Measurements from ENCODE around the gene AIFM2. TPM values are rescaled to one million over a fixed set of nuclear protein-coding genes. Genes with fewer than 3 reads are reported as not detected.
A peak's percentile ranks its signal among the peaks of the same experiment; 100 is the strongest.
"Not testable (repeated sequence)": the region's sequence is repeated elsewhere in the genome, so short reads cannot be mapped to it uniquely, and the experiment has no call there.

Gene AIFM2
- total RNA-seq (2014; rRNA removed; shearing (Covaris generic)), result 8.1 and 8.2 TPM in 2 replicates
- 17.1 and 17.4 TPM in 2 replicates for polyA plus RNA-seq (2015; cell fraction: cytosol; rRNA removed)
- polyA plus RNA-seq (2015; cell fraction: nucleus; rRNA removed), result 8.4 and 9.6 TPM in 2 replicates

DNA sequence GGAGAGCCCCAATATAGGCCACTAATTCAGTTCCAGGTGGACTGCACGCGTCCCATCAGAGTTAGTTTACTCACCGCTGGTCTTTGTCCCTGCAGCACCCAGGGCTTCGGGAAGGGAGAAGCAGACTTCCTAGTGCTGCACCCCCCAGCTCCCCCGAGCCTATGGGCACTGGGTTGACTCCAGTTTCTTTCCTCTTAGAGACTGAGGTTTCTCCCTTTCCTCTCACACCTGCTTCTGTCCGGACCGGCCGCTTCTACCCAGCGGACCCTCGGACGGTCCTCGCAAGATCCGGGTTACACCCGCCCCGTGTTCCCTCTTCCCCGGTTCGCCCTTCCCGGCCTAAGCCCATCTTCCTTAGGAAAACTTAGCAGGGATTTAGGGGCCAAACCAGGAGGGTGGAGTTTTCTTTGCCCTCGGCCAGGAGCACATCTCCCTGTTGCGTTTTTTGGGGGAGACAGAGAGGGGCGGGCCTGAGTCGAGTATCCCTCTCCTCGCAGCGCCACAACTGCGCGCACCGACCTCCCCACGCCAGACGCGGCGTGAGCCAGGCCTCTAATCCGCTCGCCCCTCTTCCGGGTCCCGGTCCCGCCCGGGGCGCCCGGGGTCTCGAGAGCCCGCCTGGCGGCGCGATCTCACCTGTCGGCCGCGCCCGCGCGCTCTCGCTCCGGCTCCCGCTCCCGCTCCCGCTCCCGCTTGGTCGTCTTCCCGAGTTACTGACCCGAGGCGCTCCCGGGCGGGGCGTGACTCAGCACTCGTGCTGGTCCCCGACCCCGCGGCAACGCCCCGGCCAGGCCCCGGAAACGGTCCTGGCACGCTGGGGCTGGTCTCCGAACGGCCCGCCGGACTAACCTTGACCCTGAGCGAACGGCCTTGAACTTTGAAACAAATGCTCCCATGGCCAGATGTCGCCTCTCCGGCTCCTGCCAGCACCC lies at the start of gene AIFM2:
Gene AIFM2 (minus strand): TSS at position 728 of the 932 bp plus-strand sequence. CDS start 8,741 bp downstream, outside the sequence.
- peak; percentile 57 for DNase-seq (ENCODE audit: low read depth, low spot score)
- in situ Hi-C loops (cut with HindIII; ENCODE audit: low pct_unique_long_range_greater_than_20kb, low sequenced_read_pairs), result no loop called here

GRCh38 chr10:70179209-70179608 lies 46.6 kb upstream of the AIFM2 start:
- in situ Hi-C loops (cut with HindIII; ENCODE audit: low pct_unique_long_range_greater_than_20kb, low sequenced_read_pairs); DNase-seq (ENCODE audit: low read depth, low spot score): not testable (repeated sequence)

DNA sequence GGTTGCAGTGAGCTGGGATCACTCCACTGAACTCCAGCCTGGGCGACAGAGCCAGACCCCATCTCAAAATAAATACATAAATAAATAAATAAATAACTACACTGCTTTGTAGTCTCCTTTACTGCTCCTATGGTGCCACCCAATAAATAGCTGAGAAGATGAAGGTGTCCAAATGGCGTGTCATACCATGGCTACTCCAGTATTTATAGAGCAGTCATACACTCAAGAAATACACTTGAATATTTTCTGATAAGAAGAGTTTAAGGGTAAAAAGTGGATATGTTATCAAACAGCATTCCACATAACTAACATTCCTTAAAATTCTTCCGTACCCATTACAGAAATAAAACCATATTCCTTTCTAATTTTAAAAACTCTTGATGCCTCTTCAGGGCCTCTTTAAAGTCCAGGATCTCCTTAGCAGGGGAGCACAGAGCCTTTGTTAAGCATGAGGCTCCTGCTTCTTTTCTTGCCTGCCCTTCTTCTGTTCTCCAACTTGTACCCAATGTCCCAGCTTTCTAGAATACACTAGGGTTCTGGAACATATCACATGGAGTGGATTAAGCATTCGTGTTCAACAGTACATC lies 45.6 kb upstream of the AIFM2 start:
- DNase-seq (ENCODE audit: low read depth, low spot score), result no peak
- in situ Hi-C loops (cut with HindIII; ENCODE audit: low pct_unique_long_range_greater_than_20kb, low sequenced_read_pairs), result no loop called here

DNA sequence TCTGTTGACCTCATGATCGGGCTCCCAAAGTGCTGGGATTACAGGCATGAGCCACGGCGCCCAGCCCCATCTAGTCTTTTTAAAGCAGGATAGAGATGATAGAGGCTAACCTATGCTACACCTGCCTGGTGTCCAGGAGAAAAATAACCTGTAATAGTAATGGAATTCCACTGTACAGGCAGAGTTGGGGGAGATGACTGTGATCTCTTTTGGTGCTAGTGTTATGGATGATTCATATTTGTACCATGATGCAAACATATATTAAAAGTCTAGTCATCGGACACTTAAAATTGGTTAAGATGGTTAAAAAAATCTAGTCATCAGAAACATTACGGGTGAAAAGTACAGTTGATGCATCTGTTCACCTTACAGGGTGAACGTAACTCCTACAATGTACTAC lies 43.8 kb upstream of the AIFM2 start:
- in situ Hi-C loops (cut with HindIII; ENCODE audit: low pct_unique_long_range_greater_than_20kb, low sequenced_read_pairs), result no loop called here
- DNase-seq (ENCODE audit: low read depth, low spot score), result no peak

DNA sequence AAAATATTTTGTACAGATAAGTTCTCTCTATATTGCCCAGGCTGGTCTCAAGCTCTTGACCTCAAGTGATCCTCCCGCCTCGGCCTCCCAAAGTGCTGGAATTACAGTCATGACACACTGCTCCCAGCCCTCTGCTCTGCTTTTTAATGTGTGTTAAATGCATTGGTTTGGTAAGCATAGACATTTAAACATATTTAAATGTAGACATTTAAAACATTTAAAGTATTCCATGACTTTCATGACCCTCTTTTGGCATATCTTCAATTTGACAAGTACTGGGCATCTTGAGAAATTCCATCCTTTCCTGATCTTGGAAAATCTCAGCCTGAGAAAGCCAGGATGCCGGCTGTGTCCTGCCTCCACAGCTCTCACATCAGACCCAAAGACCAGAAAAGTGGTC lies 42.9 kb upstream of the AIFM2 start:
- no peak for DNase-seq (ENCODE audit: low read depth, low spot score)
- in situ Hi-C loops (cut with HindIII; ENCODE audit: low pct_unique_long_range_greater_than_20kb, low sequenced_read_pairs), result no loop called here

GRCh38 chr10:70174058-70174741 lies 41.6 kb upstream of the AIFM2 start:
- in situ Hi-C loops (cut with HindIII; ENCODE audit: low pct_unique_long_range_greater_than_20kb, low sequenced_read_pairs), result no loop called here
- no peak for DNase-seq (ENCODE audit: low read depth, low spot score)

DNA sequence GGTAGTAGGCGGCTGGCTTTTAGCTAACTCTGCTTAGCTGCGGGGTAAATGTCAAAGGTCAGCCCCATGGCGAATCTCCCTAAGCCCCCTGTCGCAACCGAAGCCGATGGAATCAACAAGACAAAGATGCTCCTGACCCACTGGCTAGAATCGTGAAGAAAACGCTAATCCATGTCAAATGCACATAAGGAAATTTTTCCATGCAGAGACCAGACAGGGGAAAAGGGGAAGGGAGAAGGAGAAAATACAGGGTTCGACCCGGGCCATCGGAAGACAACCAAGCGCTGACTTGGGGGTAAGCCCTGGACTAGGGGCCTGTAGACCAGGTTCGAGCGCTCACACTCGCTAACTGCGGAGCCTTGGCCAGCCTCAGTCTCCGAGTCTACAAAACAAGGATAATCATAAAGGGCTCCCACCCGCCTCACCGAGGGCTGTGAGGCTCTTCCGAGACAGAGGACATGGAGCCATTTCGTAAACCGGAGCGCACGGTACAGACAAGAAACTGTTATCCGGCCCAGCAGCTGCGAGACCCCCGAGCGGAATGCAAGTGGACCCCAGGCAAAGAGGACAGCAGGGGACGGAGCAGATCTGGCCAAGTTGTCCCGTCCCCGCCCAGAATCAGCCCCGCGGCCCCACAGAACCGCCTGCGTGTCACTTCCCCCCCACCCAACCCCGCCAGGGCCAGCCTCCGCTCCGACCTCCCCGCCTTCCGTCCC lies 37.2 kb upstream of the AIFM2 start:
- in situ Hi-C loops (cut with HindIII; ENCODE audit: low pct_unique_long_range_greater_than_20kb, low sequenced_read_pairs), result no loop called here
- no peak for DNase-seq (ENCODE audit: low read depth, low spot score)

GRCh38 chr10:70169011-70169410 lies 36.4 kb upstream of the AIFM2 start:
- in situ Hi-C loops (cut with HindIII; ENCODE audit: low pct_unique_long_range_greater_than_20kb, low sequenced_read_pairs), result no loop called here
- DNase-seq (ENCODE audit: low read depth, low spot score), result no peak

DNA sequence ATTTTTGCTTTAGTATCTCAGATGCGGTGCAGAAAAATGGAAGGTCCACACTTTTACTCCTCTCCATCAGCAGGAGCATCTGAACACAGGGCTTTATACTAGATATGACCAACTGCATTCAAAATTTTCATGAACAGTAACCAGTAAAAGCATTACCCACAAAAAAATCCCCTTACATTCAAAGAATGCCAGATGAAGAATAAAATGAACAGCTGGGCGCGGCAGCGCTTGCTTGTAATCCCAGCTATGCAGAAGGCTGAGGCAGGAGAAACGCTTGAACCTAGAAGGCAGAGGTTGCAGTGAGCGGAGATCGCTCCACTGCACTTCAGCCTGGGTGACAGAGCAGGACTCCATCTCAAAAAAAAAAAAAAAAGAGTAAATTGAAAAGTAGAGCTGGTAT lies 34.6 kb upstream of the AIFM2 start:
- no peak for DNase-seq (ENCODE audit: low read depth, low spot score)
- in situ Hi-C loops (cut with HindIII; ENCODE audit: low pct_unique_long_range_greater_than_20kb, low sequenced_read_pairs), result no loop called here

DNA sequence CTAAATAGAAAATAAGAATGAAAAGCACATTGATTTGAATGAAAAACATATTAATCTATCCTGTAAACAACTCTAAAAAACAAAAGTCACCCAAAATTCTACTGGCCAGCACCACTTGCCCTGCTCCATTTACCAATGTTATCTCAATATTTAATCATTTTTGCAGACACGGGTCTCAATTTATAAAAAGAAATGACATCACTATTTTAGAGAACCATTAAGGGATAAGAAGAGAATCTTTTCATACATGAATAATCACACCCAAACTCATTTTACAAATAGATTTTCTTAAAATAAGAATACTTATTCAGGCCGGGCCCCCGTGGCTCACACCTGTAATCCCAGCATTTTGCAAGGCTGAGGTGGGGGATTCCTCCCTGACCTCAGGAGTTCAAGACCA lies 33.8 kb upstream of the AIFM2 start:
- no peak for DNase-seq (ENCODE audit: low read depth, low spot score)
- in situ Hi-C loops (cut with HindIII; ENCODE audit: low pct_unique_long_range_greater_than_20kb, low sequenced_read_pairs), result no loop called here

- DNase-seq (ENCODE audit: low read depth, low spot score), result no peak
- in situ Hi-C loops (cut with HindIII; ENCODE audit: low pct_unique_long_range_greater_than_20kb, low sequenced_read_pairs), result no loop called here
These were observed 31.5 kb upstream of the AIFM2 start for GRCh38 chr10:70164163-70164562.

DNA sequence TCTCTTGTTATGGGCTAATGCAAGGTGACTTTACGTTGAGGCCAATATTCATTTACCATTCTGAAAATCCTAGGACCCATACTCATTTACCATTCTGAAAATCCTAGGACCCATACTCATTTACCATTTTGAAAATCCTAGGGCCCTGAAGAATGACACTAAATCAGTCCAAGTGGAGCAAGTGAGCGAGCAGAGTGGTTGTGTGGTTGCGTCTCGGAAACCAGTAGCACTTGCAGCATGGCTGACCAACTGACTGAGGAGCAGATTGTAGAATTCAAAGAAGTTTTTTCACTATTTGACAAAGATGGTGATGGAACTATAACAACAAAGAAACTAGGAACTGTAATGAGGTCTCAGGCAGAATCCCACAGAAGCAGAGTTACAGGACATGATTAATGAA lies 30.8 kb upstream of the AIFM2 start:
- in situ Hi-C loops (cut with HindIII; ENCODE audit: low pct_unique_long_range_greater_than_20kb, low sequenced_read_pairs), result no loop called here
- DNase-seq (ENCODE audit: low read depth, low spot score), result no peak

DNA sequence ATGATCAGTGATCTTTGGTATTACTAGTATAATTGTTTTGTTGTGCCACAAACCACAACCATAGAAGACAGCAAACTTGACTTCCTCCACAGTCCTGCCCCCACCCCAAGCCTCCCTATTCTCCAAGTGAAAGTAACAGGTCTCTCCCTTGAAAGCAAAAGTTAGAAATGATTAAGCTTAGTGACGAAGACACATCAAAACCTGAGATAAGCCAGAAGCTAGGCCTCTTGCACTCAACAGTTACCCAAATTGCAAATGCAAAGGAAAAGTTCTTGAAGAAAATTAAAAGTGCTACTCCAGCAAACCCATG lies 30.2 kb upstream of the AIFM2 start:
- DNase-seq (ENCODE audit: low read depth, low spot score), result no peak
- in situ Hi-C loops (cut with HindIII; ENCODE audit: low pct_unique_long_range_greater_than_20kb, low sequenced_read_pairs), result no loop called here

DNA sequence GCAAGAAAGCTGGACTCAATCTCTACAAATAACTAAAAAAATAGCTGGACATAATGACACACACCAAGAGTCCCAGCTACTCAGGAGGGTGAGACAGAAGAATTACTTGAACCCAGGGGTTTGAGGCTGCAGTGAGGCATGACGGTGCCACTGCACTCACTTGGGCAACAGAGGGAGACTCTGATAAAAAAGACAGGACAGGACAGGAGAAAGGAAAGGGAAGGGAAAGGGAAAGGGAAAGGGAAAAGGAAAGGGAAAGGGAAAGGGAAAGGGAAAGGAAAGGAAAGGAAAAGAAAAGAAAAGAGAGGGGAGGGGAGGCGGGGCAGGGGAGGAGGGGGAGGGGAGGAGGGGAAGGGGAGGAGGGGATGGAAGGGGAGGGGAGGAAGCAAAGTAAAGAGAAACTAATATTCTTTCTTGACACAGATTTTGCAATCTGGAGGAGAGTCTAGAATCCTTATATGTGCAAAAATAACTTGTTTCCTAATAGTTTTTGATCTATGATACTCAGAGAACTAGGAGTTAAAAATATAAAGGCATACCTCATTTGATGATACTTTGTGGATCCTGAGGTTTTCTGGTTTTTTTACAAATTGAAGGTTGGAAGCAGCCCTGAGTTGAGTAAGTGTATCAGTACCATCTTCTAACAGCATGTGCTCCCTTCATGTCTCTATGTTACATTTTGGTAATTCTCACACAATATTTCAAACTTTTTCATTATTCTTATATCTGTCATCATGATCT lies 29.7 kb upstream of the AIFM2 start:
- in situ Hi-C loops (cut with HindIII; ENCODE audit: low pct_unique_long_range_greater_than_20kb, low sequenced_read_pairs), result no loop called here
- DNase-seq (ENCODE audit: low read depth, low spot score), result no peak

DNA sequence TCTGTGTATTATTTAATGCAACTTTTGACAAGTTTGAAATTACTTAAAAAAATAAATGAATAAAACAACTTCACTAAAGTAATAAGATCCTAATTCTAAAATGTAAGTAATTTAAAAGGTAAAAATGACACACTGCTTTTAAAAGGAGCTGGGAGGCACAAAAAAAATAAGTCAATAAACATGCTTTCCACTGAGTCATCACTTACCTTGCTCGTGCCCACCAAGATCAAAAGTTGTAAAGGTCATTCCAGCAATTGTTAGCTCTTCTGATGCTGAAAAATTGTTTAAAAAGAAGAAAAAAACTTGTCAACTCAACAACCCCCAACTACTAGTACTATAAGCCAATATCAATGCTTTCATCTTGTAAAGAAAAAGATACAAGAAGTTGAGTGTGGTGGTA lies 28.2 kb upstream of the AIFM2 start:
- in situ Hi-C loops (cut with HindIII; ENCODE audit: low pct_unique_long_range_greater_than_20kb, low sequenced_read_pairs), result no loop called here

GRCh38 chr10:70159366-70159765 lies 26.7 kb upstream of the AIFM2 start:
- DNase-seq (ENCODE audit: low read depth, low spot score); in situ Hi-C loops (cut with HindIII; ENCODE audit: low pct_unique_long_range_greater_than_20kb, low sequenced_read_pairs): not testable (repeated sequence)

More for the DNA sequence above, 28.2 kb upstream of the AIFM2 start:
- DNase-seq (ENCODE audit: low read depth, low spot score), result no peak

DNA sequence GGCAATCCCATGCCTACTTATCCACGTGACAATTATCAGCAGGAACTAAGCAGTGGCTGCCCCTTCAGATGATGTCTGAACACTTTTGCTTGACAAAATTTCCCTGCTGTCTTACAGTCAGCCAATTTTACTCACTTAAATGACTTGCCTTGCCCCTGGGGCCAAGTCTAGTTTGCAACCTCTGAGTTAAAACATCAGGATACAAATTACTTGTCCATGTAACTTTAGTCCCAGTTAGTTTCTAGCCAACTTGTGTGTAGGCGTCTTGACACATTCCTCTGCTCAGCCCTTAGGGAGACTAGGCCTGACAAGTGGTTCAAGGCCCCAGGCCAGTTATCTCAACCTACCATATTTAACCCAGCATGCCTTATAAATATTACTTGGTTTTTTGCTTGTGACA lies 25.5 kb upstream of the AIFM2 start:
- in situ Hi-C loops (cut with HindIII; ENCODE audit: low pct_unique_long_range_greater_than_20kb, low sequenced_read_pairs), result no loop called here
- DNase-seq (ENCODE audit: low read depth, low spot score), result no peak
